ENCODE data around the gene PLA2G2A.
"Not testable (repeated sequence)": the region's sequence is repeated elsewhere in the genome, so short reads cannot be mapped to it uniquely, and the experiment has no call there.

The PLA2G2A gene

GRCh38 chr1:19973616-19974015 lies 5.8 kb downstream of the PLA2G2A start:
- no peak for DNase-seq (ENCODE audit: low spot score)

- DNase-seq (ENCODE audit: low spot score) = no peak
These were observed 7.8 kb downstream of the PLA2G2A start for GRCh38 chr1:19971664-19972063.

- DNase-seq (ENCODE audit: low spot score) = peak; percentile 39
These were observed 9.3 kb downstream of the PLA2G2A start for GRCh38 chr1:19969898-19970660.

GRCh38 chr1:19967808-19968207 lies 11.6 kb downstream of the PLA2G2A start:
- no peak for DNase-seq (ENCODE audit: low spot score)

- DNase-seq (ENCODE audit: low spot score) = no peak
These were observed 14.9 kb downstream of the PLA2G2A start for GRCh38 chr1:19964542-19964941.

- no peak for DNase-seq (ENCODE audit: low spot score)
These were observed 15.8 kb downstream of the PLA2G2A start for GRCh38 chr1:19963636-19964035.

GRCh38 chr1:19960591-19960990 lies 18.8 kb downstream of the PLA2G2A start:
- DNase-seq (ENCODE audit: low spot score) = no peak

- no peak for DNase-seq (ENCODE audit: low spot score)
These were observed 21.6 kb downstream of the PLA2G2A start for GRCh38 chr1:19957779-19958178.

GRCh38 chr1:19955534-19956170 lies 23.8 kb downstream of the PLA2G2A start:
- DNase-seq (ENCODE audit: low spot score) = no peak

GRCh38 chr1:19954059-19954458 lies 25.4 kb downstream of the PLA2G2A start:
- DNase-seq (ENCODE audit: low spot score) = no peak

GRCh38 chr1:19949016-19949415 lies 30.4 kb downstream of the PLA2G2A start:
- DNase-seq (ENCODE audit: low spot score) = peak; percentile 84

- no peak for DNase-seq (ENCODE audit: low spot score)
These were observed 32.4 kb downstream of the PLA2G2A start for GRCh38 chr1:19946971-19947370.

GRCh38 chr1:19946331-19946751 lies 33.1 kb downstream of the PLA2G2A start:
- DNase-seq (ENCODE audit: low spot score) = no peak

- no peak for DNase-seq (ENCODE audit: low spot score)
These were observed 33.5 kb downstream of the PLA2G2A start for GRCh38 chr1:19945914-19946313.

- no peak for DNase-seq (ENCODE audit: low spot score)
These were observed 36.8 kb downstream of the PLA2G2A start for GRCh38 chr1:19942657-19943056.

- DNase-seq (ENCODE audit: low spot score) = no peak
These were observed 37.3 kb downstream of the PLA2G2A start for GRCh38 chr1:19942088-19942487.

GRCh38 chr1:19941206-19941568 lies 38.2 kb downstream of the PLA2G2A start:
- DNase-seq (ENCODE audit: low spot score) = no peak

- no peak for DNase-seq (ENCODE audit: low spot score)
These were observed 38.8 kb downstream of the PLA2G2A start for GRCh38 chr1:19940486-19941205.

GRCh38 chr1:19938472-19938871 lies 40.9 kb downstream of the PLA2G2A start:
- no peak for DNase-seq (ENCODE audit: low spot score)

GRCh38 chr1:19936061-19936750 lies 43.2 kb downstream of the PLA2G2A start:
- no peak for DNase-seq (ENCODE audit: low spot score)

GRCh38 chr1:19934336-19934735 lies 45.1 kb downstream of the PLA2G2A start:
- DNase-seq (ENCODE audit: low spot score) = no peak

- DNase-seq (ENCODE audit: low spot score) = no peak
These were observed 46.6 kb downstream of the PLA2G2A start for GRCh38 chr1:19932866-19933265.

- not testable (repeated sequence) for DNase-seq (ENCODE audit: low spot score)
These were observed 52.3 kb downstream of the PLA2G2A start for GRCh38 chr1:19927130-19927421.

All from GM03348 (cell line).